Limb (tissue), 2 donors: ENCODE measurements around the gene HNRNPF.
A peak's percentile ranks its signal among the peaks of the same experiment; 100 is the strongest.
"Not testable (repeated sequence)": the region's sequence is repeated elsewhere in the genome, so short reads cannot be mapped to it uniquely, and the experiment has no call there.

ENCODE experiments used
- DNase-seq, 2 donors: peaks; one replicate each; pipeline ENCODE4 v3.0.0-alpha.2; 2016; ENCODE audit errors: extremely low spot score in 2 of 2

The HNRNPF gene

DNA sequence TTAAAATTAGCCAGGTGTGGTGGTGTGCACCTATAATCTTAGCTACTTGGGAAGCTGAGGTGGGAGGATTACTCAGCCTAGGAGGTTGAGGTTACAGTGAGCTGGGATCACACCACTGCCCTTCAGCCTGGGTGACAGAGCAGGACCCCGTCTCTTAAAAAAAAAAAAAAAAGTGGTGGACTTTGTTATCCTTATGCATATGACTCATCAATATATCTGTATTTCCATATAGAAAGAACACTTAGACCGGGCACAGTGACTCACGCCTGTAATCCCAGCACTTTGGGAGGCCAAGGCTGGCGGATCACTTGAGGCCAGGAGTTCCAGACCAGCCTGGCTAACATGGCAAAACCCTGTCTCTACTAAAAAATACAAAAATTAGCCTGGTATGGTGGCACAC lies 13.0 kb upstream of the HNRNPF start:
- DNase-seq: not testable (repeated sequence)

GRCh38 chr10:43421519-43421918 lies 12.5 kb upstream of the HNRNPF start:
- no peak for DNase-seq

- DNase-seq: no peak
Measured at GRCh38 chr10:43421201-43421507, 12.2 kb upstream of the HNRNPF start.

DNA sequence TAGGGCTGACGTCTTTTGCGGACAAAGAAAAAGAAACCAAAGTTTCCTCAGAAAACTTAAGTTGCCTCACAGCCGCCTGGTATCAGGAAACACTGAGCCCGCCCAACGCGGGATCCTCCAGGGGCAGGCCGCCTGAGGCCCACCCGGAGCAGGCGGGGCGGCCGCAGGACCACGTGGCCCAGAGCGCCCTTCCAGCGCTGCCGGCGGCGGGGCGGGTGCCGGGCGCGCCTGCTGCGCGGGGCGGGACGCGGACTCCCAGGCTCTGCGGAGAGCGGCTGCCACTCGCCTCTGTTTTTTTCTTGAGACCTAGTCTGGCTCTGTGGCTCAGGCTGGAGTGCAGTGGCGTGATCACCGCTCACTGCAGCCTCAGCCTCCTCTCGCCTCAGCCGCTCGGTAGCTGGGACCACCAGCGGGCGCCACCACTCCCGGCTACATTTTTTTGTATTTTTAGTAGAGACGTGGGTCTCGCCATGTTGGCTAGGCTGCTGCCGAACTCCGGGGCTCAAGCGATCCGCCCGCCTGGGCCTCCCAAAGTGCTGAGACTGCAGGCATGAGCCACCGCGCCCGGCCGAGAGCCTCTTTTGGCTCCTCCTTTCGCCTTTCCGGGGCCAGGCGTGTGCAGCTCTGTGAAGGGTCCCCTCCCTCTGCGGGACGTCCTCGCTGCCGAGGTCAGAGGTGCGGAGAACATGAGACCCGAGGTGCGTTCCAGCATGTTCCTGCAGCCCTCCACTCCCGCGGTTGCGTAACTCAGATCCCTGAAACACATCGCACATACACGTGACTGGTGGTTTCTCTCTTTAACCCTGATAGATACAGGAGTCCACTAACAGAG lies 11.6 kb upstream of the HNRNPF start:
- DNase-seq: peak; percentile 75 to 89

- DNase-seq: no peak
Measured at GRCh38 chr10:43419997-43420368, 11.0 kb upstream of the HNRNPF start.

DNA sequence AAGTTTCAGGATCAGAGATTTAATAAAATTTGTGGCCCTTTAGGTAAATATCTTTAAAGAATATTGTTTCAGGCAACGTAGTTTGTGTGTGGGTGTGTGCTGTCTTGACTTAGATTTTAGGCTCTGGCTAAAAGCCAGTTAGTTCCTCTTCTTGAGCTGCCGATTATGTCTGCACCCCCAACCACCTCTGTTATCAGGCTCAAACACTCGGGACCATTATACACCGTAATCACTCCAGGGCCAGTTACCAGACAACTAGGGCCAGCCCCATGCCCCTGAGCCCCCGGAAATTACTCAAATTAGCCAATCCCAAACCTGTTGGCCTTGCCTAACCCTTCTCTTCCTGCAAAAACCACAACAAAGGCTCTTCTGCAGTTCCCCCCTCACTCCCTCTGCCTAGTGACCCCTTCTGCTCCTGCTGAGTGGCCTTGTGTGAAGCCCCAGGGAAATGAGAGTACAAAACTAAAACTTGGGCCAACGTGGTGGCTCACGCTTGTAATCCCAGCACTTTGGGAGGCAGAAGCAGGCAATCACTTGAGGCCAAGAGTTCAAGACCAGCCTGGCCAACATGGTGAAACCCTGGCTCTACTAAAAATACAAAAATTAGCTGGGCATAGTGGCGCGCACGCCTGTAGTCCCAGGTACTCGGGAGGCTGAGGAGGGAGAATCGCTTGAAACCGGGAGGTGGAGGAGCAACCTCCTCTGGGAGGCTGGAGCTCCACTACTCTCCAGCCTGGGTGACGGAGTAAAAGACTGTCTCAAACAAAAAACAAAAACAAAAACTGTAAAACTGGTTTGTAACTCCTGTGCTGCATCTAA lies 9.2 kb upstream of the HNRNPF start:
- no peak for DNase-seq

DNA sequence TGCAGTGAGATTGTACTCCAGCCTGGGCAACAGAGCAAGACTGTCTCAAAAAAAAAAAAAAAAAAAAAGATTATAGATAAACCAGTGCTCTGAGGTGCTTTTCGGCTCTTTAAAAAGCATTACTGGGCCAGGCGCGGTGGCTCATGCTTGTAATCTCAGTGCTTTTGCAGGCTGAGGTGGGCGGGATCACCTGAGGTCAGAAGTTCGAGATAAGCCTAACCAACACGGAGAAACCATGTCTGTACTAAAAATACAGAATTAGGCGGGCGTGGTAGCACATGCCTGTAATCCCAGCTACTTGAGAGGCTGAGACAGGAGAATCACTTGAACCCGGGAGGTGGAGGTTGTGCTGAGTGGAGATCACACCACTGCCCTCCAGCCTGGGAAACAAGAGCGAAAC lies 6.6 kb upstream of the HNRNPF start:
- DNase-seq: no peak

- no peak for DNase-seq
Measured at GRCh38 chr10:43411536-43411935, 2.5 kb upstream of the HNRNPF start.

DNA sequence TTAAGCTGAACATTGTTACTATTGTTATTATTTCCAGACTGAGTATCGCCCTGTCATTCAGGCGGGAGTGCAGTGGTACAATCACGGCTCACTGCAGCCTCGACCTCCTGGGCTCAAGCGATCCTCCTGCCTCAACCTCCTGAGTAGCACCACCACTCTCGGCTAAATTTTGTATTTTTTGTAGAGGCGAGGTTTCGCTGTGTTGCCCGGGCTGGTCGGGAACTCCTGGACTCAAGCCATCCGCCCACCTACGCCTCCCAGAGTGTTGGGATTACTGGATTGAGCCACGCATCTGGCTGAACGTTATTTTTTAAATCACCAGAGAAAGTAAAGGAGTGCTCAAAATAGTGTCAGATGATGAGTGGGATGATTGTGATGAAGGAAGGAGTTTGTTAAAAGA lies 1.4 kb upstream of the HNRNPF start:
- DNase-seq: no peak

DNA sequence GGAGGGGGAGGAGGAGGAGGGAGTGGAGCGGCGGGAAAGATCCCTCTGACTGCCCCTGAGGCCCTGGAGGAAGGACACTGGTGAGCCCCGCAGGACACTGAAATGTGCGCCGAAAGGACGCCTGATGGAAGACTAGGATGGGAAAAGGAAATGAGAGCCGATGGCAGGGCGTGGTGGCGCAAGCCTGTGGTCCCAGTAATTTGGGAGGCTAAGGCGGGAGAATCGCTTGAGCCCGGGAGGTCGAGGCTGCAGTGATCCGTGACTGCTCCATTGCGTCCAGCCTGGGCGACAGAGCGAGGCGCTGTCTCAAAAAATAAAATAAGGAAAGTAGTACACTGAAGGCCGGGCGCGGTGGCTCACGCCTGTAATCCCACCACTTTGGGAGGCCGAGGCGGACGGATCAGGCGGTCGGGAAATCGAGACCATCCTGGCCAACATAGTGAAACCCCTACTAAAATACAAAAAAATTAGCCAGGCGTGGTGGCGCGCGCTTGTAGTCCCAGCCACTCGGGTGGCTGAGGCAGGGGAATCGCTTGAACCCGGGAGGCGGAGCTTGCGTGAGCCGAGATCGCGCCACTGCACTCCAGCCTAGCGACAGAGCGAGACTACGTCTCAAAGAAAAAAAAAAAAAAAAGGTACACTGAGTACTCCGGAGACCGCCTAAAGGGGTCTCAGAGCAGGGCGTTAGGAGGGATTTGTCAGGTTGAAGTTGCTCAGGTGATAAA lies 561 bp upstream of the HNRNPF start:
- no peak for DNase-seq

- no peak for DNase-seq
Measured at GRCh38 chr10:43408331-43408709, 666 bp downstream of the HNRNPF start.

DNA sequence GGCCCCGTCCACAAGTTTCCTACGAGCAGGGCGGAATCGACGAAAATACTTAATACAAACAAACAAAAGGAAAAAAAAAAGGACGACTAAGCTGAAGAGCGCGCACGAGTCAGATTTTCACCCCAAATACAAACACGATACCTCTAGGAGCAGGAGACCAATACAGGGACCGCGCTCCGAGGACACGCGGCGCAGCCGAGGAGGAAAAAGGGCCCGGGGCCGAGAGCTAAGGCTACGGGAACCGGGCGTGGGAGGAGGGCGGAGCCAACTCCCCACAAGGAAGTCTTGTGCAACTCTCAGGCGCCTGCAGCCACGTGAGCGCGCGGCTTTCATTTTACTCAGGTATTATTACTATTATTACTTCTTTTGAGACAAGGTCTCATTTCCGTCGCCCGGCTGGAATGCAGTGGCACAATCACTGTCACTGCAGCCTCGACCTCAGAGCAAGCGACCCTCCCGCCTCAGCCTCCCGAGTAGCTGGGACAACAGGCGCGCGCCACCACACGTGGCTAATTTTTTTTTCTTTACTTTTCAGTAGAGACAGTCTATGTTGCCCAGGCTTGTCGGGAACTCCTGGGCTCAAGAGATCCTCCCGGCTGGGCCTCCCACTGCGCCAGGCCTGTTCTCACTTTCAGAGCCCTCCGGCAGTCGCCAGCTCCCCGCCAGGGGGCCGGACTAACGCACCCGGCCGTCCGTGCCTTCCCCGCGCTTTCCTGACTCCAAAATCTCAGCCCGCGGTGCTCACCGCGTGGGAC lies 1.2 kb downstream of the HNRNPF start:
- DNase-seq: peak; percentile 80 to 87

DNA sequence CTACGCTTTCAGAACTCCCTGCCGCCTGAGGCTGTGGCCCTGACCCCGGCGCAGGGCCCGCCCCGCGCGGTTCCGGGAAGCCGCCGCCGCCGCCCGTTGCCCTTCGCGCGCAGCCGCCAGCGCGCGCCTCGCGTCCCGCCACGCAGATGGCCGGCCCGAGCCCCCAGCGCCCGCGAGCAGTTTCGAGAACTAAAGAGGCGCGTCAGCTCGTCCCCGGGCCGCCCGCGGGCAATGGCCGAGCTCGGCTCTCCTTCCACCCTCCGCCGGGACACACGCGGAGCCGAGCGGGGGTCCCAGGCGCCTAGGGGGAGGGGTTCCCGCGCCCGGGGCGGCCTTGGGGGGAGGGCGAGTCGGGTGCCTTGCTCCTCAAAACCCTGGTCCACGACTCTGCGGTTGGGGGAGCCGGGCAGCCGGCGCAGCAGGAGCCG lies 1.8 kb downstream of the HNRNPF start:
- DNase-seq: peak; percentile 32 to 83

GRCh38 chr10:43404704-43405084 lies 4.3 kb downstream of the HNRNPF start:
- no peak for DNase-seq

DNA sequence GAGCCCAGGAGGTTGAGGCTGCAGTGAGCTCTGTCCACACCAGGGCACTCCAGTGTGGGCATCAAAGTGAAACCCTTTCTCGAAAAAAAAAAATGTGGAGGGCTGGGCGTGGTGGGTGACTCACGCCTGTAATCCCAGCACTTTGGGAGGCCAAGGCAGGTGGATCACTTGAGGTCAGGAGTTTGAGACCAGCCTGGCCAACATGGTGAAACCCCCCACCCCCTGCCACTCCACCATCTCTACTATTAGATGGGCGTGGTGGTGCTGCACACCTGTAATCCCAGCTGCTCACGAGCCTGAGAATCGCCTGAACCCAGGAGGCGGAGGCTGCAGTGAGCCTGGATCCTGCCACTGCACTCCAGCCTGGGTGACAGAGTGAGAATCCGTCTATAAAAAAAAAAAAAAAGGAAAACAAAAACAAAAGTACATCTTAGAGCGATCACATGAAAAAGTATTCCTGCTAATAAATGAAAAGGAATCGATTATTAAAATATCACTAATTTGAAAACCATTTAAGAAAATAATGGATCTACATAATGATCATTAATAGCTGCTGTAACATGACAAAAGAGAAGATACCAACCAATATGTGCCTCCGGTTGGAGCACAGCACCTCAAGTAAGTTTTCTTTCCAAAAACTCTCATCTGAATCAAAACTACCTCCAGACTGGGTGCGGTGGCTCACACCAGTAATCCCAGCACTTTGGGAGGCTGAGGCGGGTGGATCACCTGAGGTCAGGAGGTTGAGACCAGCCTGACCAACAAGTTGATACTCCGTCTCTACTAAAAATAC lies 4.9 kb downstream of the HNRNPF start:
- no peak for DNase-seq

DNA sequence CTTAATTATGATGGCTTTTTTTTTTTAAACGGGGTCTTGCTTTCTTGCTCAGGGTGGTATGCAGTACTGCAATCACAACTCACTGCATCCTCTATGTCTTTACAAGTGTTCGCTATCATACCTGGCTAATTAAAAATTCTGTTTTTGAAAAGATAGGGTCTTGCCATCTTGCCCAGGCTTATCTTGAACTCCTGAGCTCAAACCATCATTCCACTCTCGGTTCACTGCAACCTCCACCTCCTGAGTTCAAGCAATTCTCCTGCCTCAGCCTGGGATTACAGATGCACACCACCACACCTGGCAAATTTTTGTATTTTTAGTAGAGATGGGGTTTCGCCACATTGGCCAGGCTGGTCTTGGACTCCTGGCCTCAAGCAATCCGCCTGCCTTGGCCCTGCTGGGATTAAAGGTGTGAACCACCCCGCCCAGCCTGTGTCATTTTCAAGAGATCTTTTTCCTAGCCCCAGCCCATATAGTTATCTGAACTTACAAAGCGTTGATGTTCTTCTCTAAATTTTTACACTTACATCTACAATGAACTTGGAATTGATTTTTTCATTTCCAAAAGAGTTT lies 6.0 kb downstream of the HNRNPF start:
- no peak for DNase-seq

DNA sequence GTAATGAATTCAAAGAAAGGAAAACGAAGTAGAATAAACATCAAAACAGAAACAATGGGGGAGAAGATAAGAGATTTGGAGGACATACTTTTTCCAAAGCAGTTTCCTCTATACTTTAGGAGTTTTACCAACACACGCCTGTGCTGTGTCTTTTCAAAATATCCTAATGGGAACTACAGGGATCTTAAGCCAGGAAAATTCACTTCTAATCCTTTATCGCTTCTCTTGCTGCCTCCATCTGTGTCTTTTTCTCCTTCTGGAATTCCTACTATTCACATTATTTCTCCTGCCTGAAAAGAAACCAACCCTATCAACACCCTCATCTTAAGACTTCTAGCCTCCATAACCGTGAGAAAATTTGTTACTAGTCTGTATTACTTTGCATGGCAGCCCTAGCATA lies 6.8 kb downstream of the HNRNPF start:
- no peak for DNase-seq

GRCh38 chr10:43401627-43402026 lies 7.4 kb downstream of the HNRNPF start:
- DNase-seq: no peak

- no peak for DNase-seq
Measured at GRCh38 chr10:43399320-43400310, 9.4 kb downstream of the HNRNPF start.
